Nephron progenitor cell (in vitro differentiated cells): ENCODE measurements around the gene JARID2.
A peak's percentile ranks its signal among the peaks of the same experiment; 100 is the strongest.

Experiments
- DNase-seq: peaks from one replicate; pipeline ENCODE4 v3.0.0; 2021
- H3K27ac Mint-ChIP-seq: 2 replicates; pipeline ENCODE4 v1.8.0; 2021; ENCODE audit warnings: mild to moderate bottlenecking, moderate library complexity, mixed read lengths
- H3K27me3 Mint-ChIP-seq: 2 replicates; pipeline ENCODE4 v1.8.0; 2021; ENCODE audit warnings: mild to moderate bottlenecking, low read depth, mixed read lengths; ENCODE audit not compliant: poor library complexity
- H3K36me3 Mint-ChIP-seq: 2 replicates; pipeline ENCODE4 v1.8.0; 2021; ENCODE audit warnings: low read depth, mixed read lengths
- H3K4me1 Mint-ChIP-seq: 2 replicates; pipeline ENCODE4 v1.8.0; 2021; ENCODE audit warnings: mixed read lengths
- H3K4me3 Mint-ChIP-seq: 2 replicates; pipeline ENCODE4 v1.8.0; 2021; ENCODE audit warnings: mild to moderate bottlenecking, moderate library complexity, mixed read lengths
- H3K9me3 Mint-ChIP-seq: 2 replicates; pipeline ENCODE4 v1.8.0; 2021; ENCODE audit warnings: mild to moderate bottlenecking, moderate library complexity, mixed read lengths
- TF ChIP-seq, protein P1 (sequence below): fragments of 200-600 bp; sonication (generic); IDR thresholded peaks from 2 replicates; pipeline ENCODE4 v1.5.0; 2021; ENCODE audit warnings: antibody characterized with exemption

The JARID2 gene

DNA sequence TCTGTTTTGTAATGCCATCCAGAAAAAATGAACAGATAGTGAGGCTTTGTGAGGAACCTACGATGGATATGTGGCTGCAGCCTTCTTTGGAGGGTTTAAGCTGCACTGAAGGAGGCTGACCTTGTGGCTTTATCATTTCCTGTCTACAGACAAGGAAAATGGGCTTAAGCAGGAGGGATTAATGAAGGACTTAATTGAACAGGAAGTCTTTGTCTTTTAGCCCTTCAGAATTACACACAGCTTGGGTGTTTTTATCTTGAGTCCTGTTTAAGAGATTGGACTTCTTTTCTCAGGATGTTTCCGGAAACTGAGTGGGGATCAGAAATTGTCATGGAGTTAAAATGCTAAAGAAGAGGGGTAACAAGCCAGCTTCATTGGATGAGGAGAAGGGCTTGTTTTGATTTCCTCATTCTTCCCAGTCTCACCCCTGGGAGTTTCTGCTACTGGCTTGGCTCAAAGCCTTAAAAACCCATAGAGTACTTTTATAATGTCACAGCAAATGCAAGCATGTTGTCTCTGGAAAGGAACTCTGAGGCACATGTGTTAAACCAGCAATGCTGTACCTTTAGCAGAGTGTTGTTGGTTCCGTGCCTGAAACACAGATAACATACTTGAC lies 193.6 kb downstream of the JARID2 start:
- TF ChIP-seq, protein P1, sequence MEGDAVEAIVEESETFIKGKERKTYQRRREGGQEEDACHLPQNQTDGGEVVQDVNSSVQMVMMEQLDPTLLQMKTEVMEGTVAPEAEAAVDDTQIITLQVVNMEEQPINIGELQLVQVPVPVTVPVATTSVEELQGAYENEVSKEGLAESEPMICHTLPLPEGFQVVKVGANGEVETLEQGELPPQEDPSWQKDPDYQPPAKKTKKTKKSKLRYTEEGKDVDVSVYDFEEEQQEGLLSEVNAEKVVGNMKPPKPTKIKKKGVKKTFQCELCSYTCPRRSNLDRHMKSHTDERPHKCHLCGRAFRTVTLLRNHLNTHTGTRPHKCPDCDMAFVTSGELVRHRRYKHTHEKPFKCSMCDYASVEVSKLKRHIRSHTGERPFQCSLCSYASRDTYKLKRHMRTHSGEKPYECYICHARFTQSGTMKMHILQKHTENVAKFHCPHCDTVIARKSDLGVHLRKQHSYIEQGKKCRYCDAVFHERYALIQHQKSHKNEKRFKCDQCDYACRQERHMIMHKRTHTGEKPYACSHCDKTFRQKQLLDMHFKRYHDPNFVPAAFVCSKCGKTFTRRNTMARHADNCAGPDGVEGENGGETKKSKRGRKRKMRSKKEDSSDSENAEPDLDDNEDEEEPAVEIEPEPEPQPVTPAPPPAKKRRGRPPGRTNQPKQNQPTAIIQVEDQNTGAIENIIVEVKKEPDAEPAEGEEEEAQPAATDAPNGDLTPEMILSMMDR, result no peak
- H3K36me3 Mint-ChIP-seq, result peaks cover 13% of the 10 kb centered on the region
- H3K9me3 Mint-ChIP-seq, result peaks cover 12% of the 10 kb centered on the region
- no peaks in the 10 kb centered on the region for H3K27me3 Mint-ChIP-seq
- DNase-seq, result no peak
- H3K27ac Mint-ChIP-seq, result peak overlapping the region; percentile 70
- H3K4me3 Mint-ChIP-seq, result no peak overlapping the region
- peaks cover 88% of the 10 kb centered on the region for H3K4me1 Mint-ChIP-seq

DNA sequence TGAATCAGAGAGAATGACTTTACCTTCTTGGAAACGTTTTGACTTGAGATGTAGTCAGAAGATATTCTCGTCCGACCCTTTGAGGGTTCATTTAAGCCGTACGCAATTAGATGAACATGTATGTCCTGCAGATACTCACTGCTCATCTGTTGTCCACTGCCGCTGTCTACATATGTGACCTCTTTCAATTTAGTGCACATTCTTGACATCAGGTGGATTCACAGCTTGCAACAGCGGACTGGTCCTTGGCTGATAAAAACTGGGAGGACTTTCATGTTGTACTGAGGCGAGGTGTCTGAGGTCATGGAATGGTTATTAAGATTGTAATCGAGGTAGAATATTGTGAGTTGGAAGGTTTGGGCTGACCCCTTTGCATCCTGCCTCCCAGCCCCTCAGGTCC lies 194.2 kb downstream of the JARID2 start:
- H3K36me3 Mint-ChIP-seq, result peaks cover 8% of the 10 kb centered on the region
- peaks cover 7% of the 10 kb centered on the region for H3K9me3 Mint-ChIP-seq
- peak overlapping the region; percentile 70 for H3K27ac Mint-ChIP-seq
- no peak for DNase-seq
- H3K4me3 Mint-ChIP-seq, result no peak overlapping the region
- peaks cover 90% of the 10 kb centered on the region for H3K4me1 Mint-ChIP-seq
- TF ChIP-seq, protein P1, result no peak
- H3K27me3 Mint-ChIP-seq, result peaks cover 2% of the 10 kb centered on the region

DNA sequence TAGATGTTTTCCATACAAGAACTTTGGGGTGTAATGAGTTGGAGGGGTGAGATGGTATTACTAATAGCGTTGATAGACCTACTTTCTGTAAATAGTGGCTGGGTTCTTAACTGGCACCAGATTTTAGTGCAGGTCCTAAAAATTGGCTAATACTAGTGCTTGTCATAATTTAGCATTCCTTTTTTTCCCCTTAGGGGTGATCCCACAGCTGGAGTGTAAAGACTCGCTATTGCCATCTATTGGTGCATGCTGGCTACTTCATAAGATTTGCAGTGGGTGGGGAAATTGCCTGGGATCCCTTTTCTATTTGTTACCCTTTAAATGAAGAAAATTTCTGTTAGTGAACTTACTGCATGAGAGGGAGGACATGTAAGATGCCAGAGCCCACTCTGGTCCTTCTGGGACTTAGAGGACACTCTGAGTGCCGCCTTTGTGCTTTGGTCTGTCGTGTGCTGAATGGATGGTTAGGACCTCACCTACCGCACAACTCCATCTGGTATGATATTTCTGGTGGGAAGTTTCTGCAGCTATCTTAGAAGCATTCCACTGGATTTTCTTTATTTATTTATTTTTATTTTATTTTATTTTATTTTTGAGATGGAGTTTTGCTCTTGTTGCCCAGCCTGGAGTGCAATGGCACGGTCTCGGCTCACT lies 195.5 kb downstream of the JARID2 start:
- DNase-seq, result peak; percentile 49
- Mint-ChIP-seq H3K27ac (peak overlapping the region; percentile 40), H3K9me3 (peaks cover 4% of the 10 kb centered on the region), H3K27me3 (peaks cover 3% of the 10 kb centered on the region), H3K36me3 (peaks cover 5% of the 10 kb centered on the region), H3K4me3 (no peak overlapping the region), H3K4me1 (peaks cover 97% of the 10 kb centered on the region)
- TF ChIP-seq, protein P1, result peak; percentile 78

DNA sequence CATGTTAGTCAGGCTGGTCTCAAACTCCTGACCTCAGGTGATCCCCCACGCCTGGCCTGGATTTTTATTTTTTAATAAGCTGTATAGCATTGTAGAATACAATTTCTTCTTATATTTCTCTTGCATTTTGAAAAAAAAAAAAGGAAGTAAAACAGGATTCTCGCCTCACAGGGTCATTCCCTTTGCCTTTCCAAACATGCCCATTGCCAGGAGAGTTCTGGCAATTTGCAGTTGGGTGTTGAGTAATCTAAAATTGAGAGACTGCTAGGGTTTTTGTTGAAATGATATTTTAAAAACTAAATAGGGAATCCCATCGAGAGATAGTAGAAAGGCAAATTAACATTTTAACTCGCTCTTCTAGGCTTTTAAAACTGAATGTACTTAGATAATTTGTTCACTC lies 196.1 kb downstream of the JARID2 start:
- TF ChIP-seq, protein P1, result no peak
- no peak for DNase-seq
- peaks cover 3% of the 10 kb centered on the region for H3K27me3 Mint-ChIP-seq
- H3K36me3 Mint-ChIP-seq, result no peaks in the 10 kb centered on the region
- H3K4me3 Mint-ChIP-seq, result no peak overlapping the region
- H3K4me1 Mint-ChIP-seq, result peaks cover 97% of the 10 kb centered on the region
- no peak overlapping the region for H3K27ac Mint-ChIP-seq
- no peaks in the 10 kb centered on the region for H3K9me3 Mint-ChIP-seq

DNA sequence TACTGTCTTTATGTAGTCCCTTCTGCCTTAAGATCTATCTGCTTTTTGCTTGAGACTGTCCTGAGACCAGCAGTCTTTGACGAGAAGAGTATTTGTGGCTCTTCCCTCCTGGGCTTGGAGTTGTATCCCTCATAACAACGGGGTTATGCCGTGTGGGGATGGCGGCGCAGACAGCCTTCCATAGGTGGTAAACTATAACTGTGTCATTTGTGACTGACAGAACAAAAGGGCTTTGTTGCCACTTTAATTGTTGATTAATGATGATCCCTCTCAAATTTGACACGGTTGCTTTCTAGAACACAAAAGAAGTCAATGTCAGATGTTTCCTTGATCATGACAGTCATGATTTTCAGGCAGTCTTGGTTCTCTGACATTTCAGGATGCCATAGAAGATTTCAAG lies 196.6 kb downstream of the JARID2 start:
- no peak for DNase-seq
- Mint-ChIP-seq H3K9me3 (no peaks in the 10 kb centered on the region), H3K4me3 (no peak overlapping the region), H3K4me1 (peaks cover 97% of the 10 kb centered on the region), H3K36me3 (no peaks in the 10 kb centered on the region), H3K27ac (no peak overlapping the region), H3K27me3 (peaks cover 3% of the 10 kb centered on the region)
- TF ChIP-seq, protein P1, result no peak
